ENCODE data around the gene PHOX2A.

Gene PHOX2A

DNA sequence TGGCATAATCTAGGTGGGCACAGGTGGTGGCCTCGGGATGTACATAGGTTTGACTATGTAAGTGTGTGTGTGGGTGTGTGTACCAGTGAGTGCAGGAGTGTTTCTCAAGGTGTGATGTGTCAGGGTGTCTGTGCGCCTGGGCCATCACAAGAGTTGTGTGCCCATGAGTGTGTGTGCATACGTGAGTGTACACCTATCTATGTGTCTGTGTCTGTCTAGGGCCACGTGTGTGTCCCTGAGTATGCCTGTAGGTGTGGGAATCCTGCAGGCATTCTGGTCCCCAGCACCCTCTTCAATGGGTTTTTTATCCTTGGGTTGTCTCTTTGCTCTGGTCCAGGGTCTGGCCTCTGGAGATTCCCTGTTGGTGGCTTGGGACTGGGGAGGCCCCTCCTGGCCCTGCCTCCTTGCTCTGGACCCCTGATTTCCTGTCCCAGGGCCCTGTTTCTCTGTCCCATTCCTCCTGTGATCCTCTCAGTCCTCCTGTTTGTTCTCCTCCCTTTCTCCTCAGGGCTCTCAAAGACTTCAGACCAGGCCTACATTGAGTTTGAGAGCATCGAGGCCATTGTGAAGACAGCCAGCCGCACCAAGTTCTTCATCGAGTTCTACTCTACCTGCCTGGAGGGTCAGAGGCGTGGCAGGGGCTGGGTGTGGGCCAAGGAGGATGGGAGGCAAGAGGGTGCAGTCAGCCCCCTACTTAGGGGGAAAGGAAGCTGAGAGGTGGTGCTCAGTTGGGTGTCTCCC is 10.0 kb downstream of the PHOX2A start:
- no peak for DNase-seq (ENCODE audit: low read depth in 2 of 2)

DNA sequence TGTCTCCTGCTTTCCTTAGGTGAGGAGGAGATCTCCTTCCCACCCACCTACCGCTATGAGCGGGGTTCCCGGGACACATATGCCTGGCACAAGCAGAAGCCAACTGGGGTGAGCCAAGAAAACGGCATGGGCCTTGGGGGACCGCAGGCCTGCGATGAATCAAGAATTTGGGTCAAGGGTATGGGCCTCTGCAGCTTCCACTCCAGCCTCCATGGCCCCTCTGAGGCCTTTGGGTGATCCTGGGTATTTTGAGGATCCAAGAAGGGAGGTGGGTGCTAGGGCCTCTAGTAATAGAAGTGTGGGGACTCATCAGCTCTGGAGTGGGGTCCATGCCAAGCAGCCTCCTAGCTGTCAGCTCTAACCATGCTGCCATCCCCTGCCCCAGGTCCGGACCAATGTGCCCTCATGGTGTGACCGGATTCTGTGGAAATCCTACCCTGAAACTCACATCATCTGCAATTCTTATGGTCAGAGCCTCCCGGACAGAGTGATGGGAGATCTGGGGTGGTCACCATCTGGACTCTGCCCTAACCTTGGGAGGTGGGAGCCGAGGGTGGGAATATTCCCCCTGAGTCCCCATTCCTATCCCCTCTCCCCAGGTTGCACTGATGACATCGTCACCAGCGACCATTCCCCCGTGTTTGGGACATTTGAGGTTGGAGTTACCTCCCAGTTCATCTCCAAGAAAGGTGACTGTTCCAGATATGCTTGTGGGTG is 10.8 kb downstream of the PHOX2A start:
- no peak for DNase-seq (ENCODE audit: low read depth in 2 of 2)

DNA sequence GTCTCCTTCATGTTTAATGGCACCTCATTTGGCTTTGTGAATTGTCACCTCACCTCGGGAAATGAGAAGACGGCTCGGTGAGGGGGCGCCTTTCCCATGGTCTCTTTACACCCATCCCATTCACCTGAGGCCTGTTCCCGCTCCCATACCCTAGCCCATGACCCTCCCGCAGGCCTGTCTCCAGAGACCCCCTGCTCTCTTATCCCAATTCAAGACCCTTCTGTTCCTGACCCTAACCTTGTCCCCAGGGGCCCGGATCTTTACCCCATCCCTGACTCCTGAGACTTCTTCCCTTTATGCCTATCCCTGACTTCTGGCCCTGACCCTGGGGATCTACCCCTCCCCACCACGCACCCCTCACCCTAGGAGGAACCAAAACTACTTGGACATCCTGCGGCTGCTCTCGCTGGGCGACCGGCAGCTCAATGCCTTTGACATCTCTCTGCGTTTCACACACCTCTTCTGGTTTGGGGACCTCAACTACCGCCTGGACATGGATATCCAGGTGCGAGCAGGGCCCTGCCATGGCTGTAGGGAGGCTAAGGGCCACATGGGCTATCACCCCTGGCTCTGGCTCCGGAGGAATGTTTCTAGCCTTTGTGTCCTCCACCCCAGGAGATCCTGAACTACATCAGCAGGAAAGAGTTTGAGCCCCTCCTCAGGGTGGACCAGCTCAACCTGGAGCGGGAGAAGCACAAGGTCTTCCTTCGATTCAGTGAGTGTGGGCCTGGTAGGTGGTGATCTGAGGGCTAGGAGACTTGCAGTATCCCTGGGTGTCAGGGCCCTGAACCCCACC is 11.5 kb downstream of the PHOX2A start:
- DNase-seq (ENCODE audit: low read depth in 2 of 2), result no peak

DNA sequence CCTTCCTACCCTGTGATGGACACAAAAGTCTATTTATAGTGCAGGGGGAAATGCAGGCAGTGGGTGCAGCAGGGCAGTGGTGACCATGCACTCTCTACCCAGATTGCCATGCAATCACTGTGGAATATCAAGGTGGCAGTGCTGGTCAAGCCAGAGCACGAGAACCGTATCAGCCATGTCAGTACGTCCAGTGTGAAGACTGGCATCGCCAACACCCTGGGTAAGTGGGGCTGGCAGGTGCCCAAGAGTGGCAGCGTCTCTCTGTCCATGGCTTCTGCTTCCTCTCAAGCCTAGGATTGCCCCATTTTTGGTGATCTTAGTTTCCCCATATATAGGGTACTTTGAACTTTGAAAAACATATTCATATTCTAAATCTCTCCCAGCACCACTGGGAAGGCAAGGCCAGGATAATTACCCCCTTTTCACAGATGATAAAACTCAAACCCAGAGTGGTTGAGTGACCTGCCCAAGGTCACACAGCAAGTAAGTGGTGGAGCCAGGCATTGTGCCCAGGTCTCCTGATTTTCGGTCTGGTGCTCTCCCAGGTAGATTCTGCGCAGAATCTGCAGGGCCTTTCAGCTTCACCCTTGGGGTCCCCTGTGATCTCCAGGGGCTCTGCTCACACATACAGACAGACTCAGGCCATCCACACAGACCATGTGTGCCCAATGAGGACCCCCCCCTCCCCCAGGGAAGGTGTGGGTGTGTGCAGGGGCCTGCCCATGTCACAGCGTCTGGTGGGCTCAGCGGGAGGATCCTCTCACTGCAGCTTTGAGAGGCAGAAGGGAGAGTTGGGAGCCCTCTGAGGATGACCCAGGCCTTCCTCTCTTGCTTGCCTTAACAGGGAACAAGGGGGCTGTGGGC is 12.3 kb downstream of the PHOX2A start:
- no peak for DNase-seq (ENCODE audit: low read depth in 2 of 2)

DNA sequence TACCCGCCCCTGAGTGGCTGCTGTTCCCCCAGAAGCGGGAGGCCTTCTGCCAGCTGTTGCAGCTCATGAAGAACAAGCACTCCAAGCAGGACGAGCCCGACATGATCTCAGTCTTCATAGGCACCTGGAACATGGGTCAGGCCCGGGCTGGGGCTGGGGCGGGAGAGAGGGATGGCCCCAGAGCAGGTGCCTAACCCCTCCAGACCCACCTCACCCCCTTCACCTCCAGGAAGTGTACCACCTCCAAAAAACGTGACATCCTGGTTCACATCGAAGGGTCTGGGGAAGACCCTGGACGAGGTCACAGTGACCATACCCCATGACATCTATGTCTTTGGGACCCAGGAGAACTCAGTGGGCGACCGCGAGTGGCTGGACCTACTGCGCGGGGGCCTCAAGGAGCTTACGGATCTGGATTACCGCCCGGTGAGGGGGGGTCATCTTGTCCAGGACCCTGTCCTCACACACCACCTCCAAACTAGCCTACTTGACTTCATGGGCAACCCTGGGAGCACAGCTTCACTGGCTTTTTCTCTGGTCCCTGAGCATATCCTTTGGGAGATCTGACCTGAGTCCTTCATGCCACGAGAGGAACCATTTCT is 13.1 kb downstream of the PHOX2A start:
- no peak for DNase-seq (ENCODE audit: low read depth in 2 of 2)

DNA sequence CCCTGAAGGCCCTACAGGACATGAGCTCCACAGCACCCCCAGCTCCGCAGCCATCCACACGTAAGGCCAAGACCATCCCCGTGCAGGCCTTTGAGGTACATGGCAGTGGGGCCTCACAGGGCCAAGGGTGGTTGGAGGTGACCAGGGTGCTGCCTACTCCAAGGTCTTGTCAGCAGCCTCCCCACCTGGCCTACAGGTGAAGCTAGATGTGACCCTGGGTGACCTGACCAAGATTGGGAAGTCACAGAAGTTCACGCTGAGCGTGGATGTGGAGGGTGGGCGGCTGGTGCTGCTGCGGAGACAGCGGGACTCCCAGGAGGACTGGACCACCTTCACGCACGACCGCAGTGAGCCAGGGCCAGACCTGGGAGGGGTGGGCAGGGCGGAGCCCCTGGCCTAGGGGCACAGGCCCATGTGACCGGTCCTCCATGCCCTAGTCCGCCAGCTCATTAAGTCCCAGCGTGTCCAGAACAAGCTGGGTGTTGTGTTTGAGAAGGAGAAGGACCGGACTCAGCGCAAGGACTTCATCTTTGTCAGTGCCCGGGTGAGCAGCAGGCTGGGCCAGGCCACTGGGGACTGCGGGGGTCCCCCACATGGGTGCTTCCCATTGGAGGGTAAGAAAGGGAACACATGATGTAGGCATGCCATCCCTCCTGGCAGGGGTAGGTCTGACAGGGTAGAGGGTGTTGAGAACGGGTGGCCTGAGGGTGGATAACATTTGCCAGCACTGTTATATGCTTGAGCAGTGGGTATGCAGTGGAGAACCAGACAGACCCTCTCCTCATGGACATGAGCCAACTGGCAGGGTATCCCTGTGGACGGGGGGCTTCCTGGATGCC is 13.8 kb downstream of the PHOX2A start:
- DNase-seq (ENCODE audit: low read depth in 2 of 2), result no peak

DNA sequence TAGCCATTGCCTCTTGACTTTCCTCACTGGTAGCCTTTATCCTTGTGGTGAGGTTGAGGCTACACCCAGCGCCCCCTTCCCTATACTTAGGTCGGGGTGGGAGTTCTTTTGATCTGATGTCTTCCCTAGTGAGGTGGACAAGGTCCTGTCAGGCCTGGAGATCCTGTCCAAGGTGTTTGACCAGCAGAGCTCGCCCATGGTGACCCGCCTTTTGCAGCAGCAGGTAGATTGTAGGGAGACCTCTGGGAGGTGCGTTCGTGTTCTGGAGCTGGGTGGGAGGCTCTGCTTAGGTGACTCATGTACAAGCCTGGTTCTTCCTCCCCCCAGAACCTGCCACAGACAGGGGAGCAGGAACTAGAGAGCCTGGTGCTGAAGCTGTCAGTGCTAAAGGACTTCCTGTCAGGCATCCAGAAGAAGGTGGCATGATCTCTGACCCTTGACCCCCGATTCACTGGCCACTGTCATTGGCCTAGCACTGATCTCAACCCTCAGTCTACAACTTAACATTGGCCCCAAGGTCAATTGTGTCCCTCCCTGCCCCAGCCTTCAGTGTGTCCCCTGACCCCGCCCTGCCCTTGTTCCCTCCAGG is 14.5 kb downstream of the PHOX2A start:
- no peak for DNase-seq (ENCODE audit: low read depth in 2 of 2)

DNA sequence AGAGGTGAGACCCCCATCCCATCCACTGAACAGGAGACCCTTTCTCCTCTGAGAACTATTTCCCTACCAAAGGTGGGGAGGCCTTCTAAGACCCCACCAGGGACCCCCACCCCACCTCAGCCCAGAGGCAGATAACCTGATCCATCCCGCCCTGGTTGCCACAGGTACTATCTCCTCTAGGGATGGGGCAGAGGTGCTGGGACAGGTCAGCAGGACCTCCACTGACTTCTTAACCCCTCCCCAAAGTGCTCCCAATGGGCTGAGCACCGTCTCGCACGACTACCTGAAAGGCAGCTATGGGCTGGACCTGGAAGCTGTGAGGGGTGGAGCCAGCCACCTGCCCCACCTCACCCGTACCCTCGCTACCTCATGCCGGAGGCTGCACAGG is 15.1 kb downstream of the PHOX2A start:
- DNase-seq (ENCODE audit: low read depth in 2 of 2), result no peak

DNA sequence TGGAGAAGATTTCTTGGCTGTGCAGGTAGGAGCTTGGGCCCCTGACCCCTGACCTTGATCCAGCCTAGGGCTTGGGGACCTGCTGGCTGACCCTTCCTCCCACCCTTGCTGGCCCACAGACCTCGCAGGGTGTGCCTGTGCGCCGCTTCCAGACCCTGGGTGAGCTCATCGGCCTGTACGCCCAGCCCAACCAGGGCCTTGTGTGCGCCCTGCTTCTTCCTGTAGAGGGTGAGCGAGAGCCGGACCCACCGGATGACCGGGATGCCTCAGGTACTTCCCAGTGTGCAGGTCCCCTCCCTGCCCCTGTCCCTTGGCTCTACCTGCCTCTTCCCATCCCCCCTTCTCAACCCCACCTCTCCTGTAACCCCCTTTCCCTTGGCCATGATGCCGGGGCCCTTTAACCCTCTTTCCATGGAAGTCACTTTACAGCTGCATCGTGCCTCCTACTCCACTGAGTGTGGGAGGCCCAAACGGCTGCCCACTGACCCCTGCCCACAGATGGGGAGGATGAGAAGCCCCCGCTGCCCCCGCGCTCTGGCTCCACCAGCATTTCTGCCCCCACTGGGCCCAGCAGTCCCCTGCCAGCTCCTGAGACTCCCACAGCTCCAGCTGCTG is 15.6 kb downstream of the PHOX2A start:
- no peak for DNase-seq (ENCODE audit: low read depth in 2 of 2)

DNA sequence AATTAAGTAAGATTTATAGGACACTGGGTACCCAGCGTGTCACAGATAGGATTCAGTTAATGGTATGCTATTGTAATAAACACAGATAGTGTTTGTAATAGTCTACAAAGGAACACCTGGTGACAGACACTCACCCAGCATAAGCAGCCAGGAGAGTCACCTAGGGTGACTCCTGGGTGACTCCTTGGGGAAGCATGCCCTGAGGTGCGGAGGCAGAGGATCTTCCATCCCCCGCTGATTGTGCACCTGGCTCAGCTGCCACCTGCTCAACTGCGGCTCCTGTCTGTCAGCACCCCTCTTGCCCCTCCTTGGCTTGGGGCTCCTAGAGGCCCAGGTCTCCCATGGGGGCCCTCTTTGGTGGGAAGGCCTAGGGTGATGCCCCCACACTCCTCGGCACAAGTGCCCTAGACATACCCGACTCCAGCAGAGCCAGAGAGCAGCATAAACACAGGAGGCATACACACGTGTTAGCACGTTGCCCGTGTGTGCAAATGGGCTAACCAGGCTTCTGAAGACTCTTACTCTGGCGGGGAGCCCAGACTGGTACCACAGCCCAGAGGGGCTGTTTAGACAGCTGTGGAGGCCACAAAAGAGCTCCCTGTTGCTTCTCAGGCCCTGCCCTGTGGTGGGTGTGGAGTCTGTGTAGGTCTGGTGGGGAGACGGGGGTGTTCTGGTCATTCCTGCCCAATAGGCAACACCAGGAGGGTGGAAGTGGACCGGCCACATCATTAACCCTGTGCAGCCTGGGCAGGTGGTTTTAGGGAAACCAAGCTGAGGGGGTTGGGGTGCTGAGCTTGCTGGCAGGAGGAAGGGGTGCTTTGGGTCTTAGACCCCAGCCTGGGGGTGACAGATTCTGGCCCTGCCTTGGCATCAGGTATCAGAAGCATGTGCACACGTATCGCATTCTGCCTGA is 16.4 kb downstream of the PHOX2A start:
- no peak for DNase-seq (ENCODE audit: low read depth in 2 of 2)

DNA sequence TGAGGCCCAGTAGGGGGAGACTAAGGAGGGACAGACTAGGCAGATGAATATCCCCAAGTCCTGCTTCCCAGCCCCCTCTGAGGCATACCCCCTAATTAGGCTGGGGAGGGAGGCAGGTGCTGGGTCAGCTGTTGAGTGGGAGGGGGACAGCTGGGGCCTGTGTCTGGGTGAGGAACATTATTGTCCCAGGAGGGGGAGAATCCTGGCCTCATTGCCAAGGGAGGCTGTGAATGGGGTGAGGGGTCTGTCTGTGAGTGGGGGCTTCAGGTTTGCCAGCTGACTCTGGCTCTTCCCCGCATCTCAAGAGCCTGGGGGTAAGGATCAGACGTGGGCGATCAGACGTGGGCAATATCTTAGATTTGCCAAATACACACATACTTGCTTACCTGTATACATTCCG is 17.3 kb downstream of the PHOX2A start:
- no peak for DNase-seq (ENCODE audit: low read depth in 2 of 2)

DNA sequence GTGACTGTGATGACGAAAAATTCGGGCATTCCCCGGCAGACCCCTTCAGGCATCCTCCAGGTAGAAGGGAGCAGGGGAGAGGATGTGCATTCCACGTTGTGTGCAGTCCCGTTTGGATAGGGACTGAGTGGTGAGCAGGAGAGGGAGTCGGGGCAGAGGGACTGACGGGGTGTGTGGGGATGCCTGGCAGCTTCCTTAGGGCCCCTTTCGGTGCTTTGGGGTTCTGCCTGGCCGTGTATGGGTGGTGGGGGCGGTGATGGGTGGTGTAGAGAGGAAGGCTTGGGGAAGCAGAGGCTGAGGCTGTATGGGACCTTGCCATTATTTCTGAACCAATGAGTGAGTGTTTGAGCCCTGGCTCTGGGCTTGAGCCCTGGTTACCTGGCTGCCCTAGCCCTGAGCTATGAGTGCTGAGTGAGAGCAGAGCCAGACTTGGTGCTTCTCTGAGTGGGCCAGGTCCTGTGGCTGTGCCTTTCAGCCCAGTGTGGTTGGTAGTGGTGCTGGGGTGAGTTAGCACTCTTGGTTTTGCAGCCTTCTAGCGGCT is 18.5 kb downstream of the PHOX2A start:
- no peak for DNase-seq (ENCODE audit: low read depth in 2 of 2)

DNA sequence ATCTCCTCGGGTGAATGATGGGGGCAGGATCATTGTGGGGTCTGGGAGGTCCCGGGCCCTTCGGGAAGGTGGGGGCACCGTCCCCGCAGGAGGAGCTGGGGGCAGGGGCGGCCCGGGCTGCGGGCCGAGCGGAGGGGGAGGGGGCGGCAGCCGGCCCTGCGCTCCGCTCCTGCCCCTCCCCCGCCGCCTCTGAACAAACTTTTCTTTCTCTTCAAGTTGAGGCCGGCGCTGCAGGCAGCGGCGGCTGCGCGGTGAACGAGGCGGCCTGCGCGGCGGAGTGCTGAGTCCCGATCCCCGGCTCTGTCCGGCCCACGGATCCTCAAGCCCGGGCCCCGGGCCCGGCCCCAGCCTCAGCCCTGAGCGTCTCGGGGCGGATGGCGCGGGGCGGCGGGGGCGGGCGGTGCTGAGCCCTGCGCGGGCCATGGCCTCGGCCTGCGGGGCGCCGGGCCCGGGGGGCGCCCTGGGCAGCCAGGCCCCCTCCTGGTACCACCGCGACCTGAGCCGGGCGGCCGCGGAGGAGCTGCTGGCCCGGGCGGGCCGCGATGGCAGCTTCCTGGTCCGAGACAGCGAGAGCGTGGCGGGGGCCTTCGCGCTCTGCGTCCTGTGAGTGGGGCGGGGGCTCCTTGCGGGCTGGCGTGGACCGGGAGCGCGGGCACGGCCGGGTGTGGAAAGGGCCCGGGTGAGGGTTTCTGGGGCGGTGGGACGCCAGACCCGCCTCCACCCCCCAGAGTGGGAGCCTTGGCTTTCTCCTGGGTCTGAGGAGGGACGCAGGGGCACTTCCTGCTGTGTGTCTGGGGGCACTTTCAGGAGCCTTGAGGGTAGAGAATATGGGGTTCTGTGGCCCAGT is 19.2 kb downstream of the PHOX2A start, which contains the start of gene INPPL1:
Gene INPPL1, plus strand, starts transcription at position 204 of the 847 bp plus-strand sequence. Its CDS starts 218 bp downstream, at position 422.
- no peak for DNase-seq (ENCODE audit: low read depth in 2 of 2)

DNA sequence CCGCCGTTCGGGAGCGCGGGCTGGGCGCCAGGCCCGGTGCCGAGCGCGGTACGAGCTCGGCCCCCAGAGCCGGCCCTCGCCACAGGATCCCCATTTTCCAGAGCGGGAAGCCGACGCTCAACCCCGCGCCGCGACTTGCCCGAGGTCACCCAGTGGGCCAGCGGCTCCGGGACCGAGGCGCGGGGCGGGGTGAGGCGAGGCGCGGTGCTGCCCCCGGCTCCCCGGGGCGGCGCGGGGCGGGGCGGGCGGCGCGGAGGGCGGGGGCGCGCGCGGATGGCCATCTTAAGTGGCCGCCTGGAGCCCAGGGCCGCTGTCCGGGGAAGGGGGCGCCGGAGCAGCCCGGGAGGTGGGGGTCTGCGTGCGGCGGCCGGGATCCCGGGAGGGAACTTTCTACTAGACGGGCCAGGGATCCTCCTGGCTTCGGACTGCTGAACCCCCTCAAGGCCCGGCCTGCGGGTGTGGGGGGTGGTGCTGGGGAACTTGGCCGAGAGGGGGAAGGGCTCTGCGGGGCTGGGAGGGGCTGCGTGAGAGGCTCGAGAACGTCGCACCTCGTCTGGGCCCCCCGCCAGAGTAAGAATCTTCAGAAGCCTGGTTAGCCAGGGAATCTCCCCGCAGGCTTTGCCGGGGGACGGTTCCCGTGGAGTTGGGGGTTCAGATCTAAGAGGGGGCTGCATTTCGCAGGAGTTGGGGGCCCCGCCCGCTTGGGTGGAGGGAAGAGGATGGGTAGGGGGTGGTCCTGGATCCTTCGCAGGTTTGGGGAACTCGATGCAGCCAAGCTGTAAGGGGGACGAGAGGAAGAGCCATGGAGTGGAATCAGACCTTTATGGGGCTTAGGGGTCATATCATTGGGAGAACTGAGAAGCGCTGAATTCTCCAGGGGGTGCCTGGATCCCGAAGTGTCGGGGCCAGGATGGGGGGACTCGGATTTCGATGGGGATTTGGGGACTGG is 20.1 kb downstream of the PHOX2A start:
- DNase-seq (ENCODE audit: low read depth in 2 of 2), result peak in 1 of 2 donors; percentile 30

DNA sequence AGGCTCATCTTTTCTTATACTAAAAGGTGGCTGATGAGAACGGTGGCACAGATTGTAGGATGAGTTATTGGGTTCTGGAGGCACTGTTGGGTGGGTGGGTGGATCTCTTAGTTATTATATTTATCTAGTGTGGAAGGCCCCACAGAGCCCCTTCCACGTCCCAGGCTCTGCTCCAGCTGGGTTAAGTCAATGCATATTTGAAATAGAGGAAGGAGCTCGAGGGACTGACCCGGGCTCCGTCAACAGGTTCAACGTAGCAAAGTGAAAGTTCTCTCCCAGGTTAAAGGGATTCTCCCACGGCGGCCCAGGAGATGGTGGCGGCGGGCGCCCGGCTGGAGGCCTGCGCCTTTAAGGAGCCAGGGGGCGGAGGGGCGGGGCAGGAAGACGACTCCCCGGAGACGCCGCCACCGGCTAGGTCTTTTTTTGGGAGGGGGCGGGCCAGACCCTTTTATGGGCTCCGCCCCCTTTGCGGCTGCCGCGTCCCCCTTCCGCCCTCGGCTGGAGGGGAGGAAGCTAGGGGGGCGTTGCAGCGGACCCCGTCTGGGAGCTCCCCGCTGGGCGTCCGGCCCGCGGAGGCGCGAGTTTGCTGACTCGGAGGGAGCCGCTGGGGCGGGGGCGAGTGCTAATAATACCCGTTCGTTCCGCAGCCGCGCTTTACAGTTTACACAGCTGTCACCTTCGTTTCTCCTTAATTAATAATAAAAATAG is 20.9 kb downstream of the PHOX2A start:
- DNase-seq (ENCODE audit: low read depth in 2 of 2), result peak; percentile 84 to 86

Measured in stimulated activated CD8-positive, alpha-beta memory T cell treated with anti-CD3 and anti-CD28 coated beads, Interleukin-7, amount 100 ng/mL, for 1 hour (primary cell).